Subcutaneous adipose tissue (tissue), 4 donors: ENCODE results near the gene SUMO3. TPM values are rescaled to one million over a fixed set of nuclear protein-coding genes. Genes with fewer than 3 reads are reported as not detected.

Experiments used
- CTCF ChIP-seq: fragments of 450-650 bp; IDR thresholded peaks from one replicate; pipeline ENCODE4 v1.5.1; 2016; ENCODE audit warnings: low read depth, mild to moderate bottlenecking, control low read depth, antibody characterized with exemption, moderate library complexity
- total RNA-seq, 4 donors: library from RNA; depleted of rRNA; stranded (reverse); fragments of >200 nt; gene quantifications; one replicate each; pipeline ENCODE4 v1.1.0, GENCODE V29; 2016

Gene SUMO3
- total RNA-seq, 4 donors from 2014 or later, result 41.3 to 77.0 (median 59.4) TPM

- TF ChIP-seq CTCF, result no peak
These were observed 17.8 kb downstream of the SUMO3 start for GRCh38 chr21:44800103-44800502.

- no peak for TF ChIP-seq CTCF
These were observed 18.2 kb downstream of the SUMO3 start for GRCh38 chr21:44799646-44800045.

GRCh38 chr21:44797775-44798174 is 20.1 kb downstream of the SUMO3 start:
- no peak for TF ChIP-seq CTCF

- TF ChIP-seq CTCF, result no peak
These were observed 22.5 kb downstream of the SUMO3 start for GRCh38 chr21:44795342-44795741.

GRCh38 chr21:44793592-44794374 is 24.1 kb downstream of the SUMO3 start:
- TF ChIP-seq CTCF, result no peak

- no peak for TF ChIP-seq CTCF
These were observed 24.9 kb downstream of the SUMO3 start for GRCh38 chr21:44792702-44793591.

- no peak for TF ChIP-seq CTCF
These were observed 25.9 kb downstream of the SUMO3 start for GRCh38 chr21:44791993-44792392.
